ENCODE results near the gene NUDT14.

Gene NUDT14

DNA sequence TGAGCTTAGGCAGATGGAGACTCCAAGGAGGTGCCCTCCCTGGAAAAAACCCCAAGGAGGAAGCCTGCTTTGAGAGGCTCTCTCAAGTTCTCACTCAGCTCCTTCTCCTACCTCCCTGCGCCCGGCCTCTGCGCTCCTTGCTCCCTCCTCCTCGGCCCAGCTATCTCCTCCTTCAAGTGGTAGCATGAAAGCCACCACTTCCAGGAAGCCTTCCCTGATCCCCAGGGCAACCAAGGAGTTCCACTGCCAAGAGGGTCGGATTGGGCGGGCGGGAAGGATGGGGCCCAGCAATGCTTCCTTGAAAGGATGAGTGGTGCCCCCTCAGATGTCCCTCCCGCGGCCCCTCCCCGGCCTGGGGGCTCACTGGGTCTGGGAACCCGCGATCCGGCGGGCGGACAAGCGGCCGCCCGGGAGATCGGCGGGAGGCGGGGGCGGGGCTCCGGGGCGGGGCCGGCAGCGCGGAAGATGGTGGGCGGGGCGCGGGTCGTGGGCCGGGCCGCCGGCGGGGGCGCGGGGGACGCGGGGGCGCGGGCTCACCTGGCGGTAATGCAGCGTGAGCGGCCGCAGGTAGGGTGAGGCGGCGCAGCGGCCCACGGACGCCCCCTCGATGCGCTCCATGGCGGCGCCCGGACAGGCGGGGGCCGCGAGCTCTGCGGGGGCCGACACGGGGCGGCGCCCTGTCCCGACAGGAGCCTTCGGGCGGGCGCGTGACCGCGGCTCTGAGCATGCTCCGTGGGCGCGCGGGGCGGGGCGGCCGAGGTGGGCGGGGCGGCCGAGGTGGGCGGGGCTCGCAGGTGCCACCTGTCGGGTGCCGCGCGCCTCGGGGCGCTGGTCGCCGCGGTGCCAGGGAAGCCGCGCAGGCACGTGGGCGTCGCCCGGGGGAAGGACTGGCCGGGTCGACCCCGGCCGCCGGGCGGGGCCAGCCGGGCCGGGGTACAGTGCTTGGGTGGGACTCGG, at the start of gene NUDT14:
Gene NUDT14 (minus strand): TSS at position 721 of the 957 bp plus-strand sequence. CDS start 103 bp downstream, at position 618.
- H3K27ac ChIP-seq, result peak within 1 kb of the TSS; percentile 58
- TF ChIP-seq, protein P1, sequence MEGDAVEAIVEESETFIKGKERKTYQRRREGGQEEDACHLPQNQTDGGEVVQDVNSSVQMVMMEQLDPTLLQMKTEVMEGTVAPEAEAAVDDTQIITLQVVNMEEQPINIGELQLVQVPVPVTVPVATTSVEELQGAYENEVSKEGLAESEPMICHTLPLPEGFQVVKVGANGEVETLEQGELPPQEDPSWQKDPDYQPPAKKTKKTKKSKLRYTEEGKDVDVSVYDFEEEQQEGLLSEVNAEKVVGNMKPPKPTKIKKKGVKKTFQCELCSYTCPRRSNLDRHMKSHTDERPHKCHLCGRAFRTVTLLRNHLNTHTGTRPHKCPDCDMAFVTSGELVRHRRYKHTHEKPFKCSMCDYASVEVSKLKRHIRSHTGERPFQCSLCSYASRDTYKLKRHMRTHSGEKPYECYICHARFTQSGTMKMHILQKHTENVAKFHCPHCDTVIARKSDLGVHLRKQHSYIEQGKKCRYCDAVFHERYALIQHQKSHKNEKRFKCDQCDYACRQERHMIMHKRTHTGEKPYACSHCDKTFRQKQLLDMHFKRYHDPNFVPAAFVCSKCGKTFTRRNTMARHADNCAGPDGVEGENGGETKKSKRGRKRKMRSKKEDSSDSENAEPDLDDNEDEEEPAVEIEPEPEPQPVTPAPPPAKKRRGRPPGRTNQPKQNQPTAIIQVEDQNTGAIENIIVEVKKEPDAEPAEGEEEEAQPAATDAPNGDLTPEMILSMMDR (IDR thresholded peaks at IDR 0.05), result 0 out of 2 replicates have a peak, but pooled peaks have one; percentile 14
- TF ChIP-seq ZFX (IDR thresholded peaks at IDR 0.05; ENCODE audit: borderline replicate concordance), result no peak

DNA sequence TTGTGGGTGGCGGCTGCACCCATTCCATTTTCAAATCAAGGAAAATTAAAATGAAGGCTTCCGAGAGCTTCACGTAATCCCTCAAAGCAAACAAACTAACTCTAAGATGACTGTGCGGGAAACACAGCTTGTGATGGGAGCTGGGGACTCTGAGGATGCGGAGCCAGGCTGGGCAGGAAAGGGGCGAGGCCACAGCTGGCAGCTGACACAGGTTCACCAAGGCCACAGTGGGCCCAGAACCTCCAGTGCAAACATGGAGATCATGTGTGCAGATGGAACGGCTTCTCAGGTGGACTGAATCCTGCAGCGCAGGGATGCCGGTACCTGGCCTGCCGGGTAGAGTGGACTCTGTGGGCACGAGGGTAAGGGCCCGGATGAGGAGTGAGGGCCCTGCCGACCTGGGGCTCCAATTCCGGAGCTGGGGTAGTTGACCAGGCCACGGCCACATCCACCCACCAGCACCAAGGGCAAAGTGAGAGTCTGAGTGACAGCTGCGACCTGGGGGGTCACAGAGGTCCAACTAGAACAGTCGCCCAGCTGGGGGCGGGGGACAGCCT, 48.1 kb upstream of the NUDT14 start:
- TF ChIP-seq ZFX (IDR thresholded peaks at IDR 0.05; ENCODE audit: borderline replicate concordance), result no peak
- TF ChIP-seq, protein P1 (IDR thresholded peaks at IDR 0.05), result no peak
- H3K27ac ChIP-seq, result no peak overlapping the region

DNA sequence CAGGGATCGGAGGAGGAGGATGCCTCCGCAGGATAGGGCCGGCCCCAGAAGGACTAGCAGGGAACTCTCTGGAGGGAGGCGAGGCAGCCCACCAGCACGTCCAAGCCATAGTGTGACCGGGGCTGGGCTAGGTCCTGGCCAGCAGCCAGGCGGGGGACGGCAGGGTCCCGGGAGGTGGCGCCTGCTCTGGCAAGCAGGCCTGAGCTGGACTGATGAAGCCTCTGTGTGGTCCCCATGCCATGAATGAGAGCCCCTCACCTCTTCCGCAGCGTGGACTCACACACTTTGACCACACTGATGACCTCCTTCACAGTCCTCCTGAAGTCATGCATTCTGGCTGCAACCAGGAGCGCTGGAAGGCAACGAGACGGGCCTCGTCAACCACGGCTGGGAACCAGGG, 47.5 kb upstream of the NUDT14 start:
- no peak overlapping the region for H3K27ac ChIP-seq
- TF ChIP-seq ZFX (IDR thresholded peaks at IDR 0.05; ENCODE audit: borderline replicate concordance), result no peak
- TF ChIP-seq, protein P1 (IDR thresholded peaks at IDR 0.05), result no peak

DNA sequence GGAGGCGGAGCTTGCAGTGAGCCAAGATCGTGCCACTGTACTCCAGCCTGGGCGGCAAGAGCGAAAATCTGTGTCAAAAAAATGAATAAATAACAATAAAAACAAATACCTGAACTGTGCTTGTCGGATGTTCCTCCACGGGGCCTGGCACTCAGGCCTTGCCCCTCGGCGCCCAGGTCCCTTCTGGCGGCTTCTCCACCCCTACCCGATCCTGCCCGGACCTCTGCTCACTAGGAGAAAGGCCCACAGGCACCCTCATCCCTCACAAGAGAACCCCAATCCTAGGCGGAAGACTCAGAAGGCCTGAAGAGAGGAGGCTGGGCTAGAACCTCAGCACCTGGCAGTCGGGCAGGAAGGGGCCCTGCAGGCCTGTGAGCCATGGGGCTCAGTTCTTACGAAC, 46.2 kb upstream of the NUDT14 start:
- no peak overlapping the region for H3K27ac ChIP-seq
- TF ChIP-seq, protein P1 (IDR thresholded peaks at IDR 0.05), result no peak
- TF ChIP-seq ZFX (IDR thresholded peaks at IDR 0.05; ENCODE audit: borderline replicate concordance), result no peak

DNA sequence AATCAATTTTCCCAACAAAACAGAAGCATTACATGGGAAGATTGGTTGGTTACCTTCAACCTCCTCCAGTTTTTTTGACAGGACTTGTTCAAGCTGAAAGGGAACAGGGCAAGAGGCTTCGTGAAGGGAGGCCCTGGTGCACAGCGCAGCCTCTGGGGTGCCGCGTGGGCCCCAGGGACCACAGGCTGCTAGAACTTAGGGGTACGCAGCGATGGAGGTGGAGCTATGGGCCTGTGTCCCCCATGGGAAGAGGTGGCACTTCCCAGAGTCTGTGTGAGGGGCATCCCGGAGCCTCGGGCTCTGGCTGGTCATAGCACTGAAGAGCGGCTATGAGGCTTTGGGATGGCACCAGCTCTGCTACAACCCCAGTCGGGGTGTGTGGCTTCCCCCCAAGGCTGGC, 45.1 kb upstream of the NUDT14 start:
- no peak for TF ChIP-seq ZFX (IDR thresholded peaks at IDR 0.05; ENCODE audit: borderline replicate concordance)
- TF ChIP-seq, protein P1 (IDR thresholded peaks at IDR 0.05), result no peak

DNA sequence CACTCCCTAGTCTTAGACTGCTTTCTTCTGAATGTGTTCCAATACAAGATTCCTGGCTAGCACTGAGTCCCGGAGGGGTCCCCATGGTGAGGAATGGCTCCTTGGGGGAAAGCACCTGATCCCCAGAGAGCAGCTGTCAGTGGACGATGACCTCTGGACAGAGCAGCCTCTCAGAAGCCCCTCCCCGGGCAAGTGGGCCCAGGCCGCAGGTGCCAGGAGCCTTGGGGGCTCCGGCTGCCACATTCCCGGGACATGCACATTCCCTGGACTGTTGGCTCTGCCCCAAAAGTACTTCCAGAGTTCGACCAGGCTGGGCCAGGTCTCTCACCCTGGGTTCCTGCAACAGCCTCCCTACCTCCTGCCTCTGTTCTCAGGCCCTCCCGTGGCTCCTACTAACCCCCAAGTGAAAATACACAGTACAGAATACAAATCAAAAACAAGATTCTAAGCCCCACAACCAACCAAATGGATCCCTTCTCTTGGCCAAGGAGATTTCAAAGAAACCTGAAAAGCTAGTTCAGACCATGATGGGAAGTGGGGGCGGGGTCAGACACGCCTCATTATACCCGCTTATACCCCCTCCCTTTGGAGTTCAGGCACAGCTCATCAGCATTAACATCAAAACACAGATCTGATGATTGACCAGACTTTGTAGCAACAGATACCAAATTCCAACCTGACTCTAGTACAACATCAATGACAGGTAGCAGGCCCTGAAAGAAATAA, 43.9 kb upstream of the NUDT14 start:
- TF ChIP-seq, protein P1 (IDR thresholded peaks at IDR 0.05), result no peak
- TF ChIP-seq ZFX (IDR thresholded peaks at IDR 0.05; ENCODE audit: borderline replicate concordance), result no peak
- no peak overlapping the region for H3K27ac ChIP-seq

More for the DNA sequence above, 45.1 kb upstream of the NUDT14 start:
- H3K27ac ChIP-seq, result no peak overlapping the region

All from 22Rv1 (cell line).